ENCODE results near the gene DCUN1D2. TPM values are rescaled to one million over a fixed set of nuclear protein-coding genes. Genes with fewer than 3 reads are reported as not detected.
"Not testable (repeated sequence)": the region's sequence is repeated elsewhere in the genome, so short reads cannot be mapped to it uniquely, and the experiment has no call there.

Gene DCUN1D2
- total and polyA plus RNA-seq, 12 donors, result 40.9 to 307 (median 219) TPM

- peaks cover 0 to 35% (median 16%) of the 10 kb centered on the region in 9 donors for H3K4me1 ChIP-seq
- ATAC-seq, result no peak
- no peak overlapping the region for H3K4me3 ChIP-seq
- peaks cover 0 to 4% (median 0%) of the 10 kb centered on the region in 11 donors for H3K9me3 ChIP-seq
- DNase-seq, result no peak
- no peak overlapping the region for H3K27ac ChIP-seq
- peaks cover 0 to 83% (median 27%) of the 10 kb centered on the region in 9 donors for H3K36me3 ChIP-seq
- 91 to 93% methylated on average over 11 of the region's 11 CpGs for WGBS, 2 donors
- H3K27me3 ChIP-seq, result no peaks in the 10 kb centered on the region
- intact Hi-C loops (cut with DNase I), result no loop called here
- no peak for TF ChIP-seq CTCF (IDR thresholded peaks at IDR 0.05)
These were observed 15.2 kb downstream of the DCUN1D2 start for GRCh38 chr13:113475280-113475679.

GRCh38 chr13:113474179-113474578 is 16.3 kb downstream of the DCUN1D2 start:
- Histone ChIP-seq H3K4me1 (peaks cover 0 to 30% (median 16%) of the 10 kb centered on the region in 9 donors), H3K4me3 (no peak overlapping the region), H3K27me3 (no peaks in the 10 kb centered on the region), H3K27ac (peak overlapping the region in 6 of 10 donors; percentile 6 to 79 (median 36)), H3K36me3 (peaks cover 0 to 74% (median 25%) of the 10 kb centered on the region in 9 donors), H3K9me3 (peaks cover 0 to 4% (median 0%) of the 10 kb centered on the region in 11 donors)
- intact Hi-C loops (cut with DNase I), result no loop called here
- ATAC-seq (peak in 7 of 8 donors; percentile 29 to 82 (median 63)), DNase-seq (no peak)
- no peak for TF ChIP-seq CTCF (IDR thresholded peaks at IDR 0.05)
- WGBS, 2 donors, result 53 to 54% methylated on average over 10 of the region's 10 CpGs

DNA sequence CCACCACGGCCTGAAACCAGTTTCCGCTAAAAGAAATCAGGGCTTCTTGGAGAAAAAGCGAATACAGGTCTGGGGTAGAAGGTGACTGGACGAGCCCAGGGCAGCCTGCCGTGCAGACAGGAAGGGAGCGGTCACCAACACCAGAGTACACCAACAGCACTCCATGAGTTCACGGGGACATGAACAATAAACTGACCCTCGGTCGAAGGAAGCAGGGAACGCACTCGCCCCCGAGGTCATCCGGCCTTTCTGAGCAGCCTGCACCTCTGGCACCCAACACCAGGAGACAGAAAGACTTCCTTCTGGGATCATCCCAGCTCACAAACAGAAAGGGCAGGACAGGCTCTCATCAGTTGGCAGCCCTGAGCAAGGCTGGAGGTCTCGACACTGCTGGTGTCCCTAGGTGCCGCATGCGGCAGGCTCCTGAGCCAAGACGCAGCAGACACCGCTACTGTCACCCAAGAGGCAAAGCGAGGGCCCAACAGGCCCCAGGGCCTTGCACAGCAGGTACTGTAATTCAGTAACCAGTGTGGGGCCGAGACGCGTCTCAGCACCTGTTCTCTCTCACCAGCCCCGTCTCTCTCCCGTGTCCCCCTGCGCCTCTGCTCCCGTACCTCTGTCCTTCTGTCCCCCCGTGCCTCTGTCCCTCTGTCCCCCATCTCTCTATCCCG is 18.0 kb downstream of the DCUN1D2 start:
- Histone ChIP-seq H3K36me3 (peaks cover 0 to 68% (median 25%) of the 10 kb centered on the region in 9 donors), H3K4me3 (peak overlapping the region in 6 of 10 donors; percentile 8 to 42 (median 26)), H3K27me3 (no peaks in the 10 kb centered on the region), H3K9me3 (no peaks in the 10 kb centered on the region), H3K4me1 (peaks cover 0 to 30% (median 16%) of the 10 kb centered on the region in 9 donors), H3K27ac (peak overlapping the region; percentile 56 to 87 (median 78))
- peak in 1 of 9 donors; percentile 9 for TF ChIP-seq CTCF (IDR thresholded peaks at IDR 0.05)
- DNase-seq (peak in 1 of 2 donors; percentile 54), ATAC-seq (peak; percentile 57 to 91 (median 81))
- 69 to 76% methylated on average over 28 of the region's 28 CpGs for WGBS, 2 donors
- intact Hi-C loops (cut with DNase I), result loop anchor here in 1 of 10 donors (1.0 kb wide), 1 partner anchor 18 kb away; the partner anchor contains the start of gene DCUN1D2

GRCh38 chr13:113471844-113472243 is 18.7 kb downstream of the DCUN1D2 start:
- intact Hi-C loops (cut with DNase I), result loop anchor here in 1 of 10 donors (1.0 kb wide), 1 partner anchor 18 kb away; the partner anchor contains the start of gene DCUN1D2
- TF ChIP-seq CTCF (IDR thresholded peaks at IDR 0.05), result no peak
- DNase-seq (peak in 1 of 2 donors; percentile 53), ATAC-seq (peak in 7 of 8 donors; percentile 8 to 80 (median 68))
- Histone ChIP-seq H3K4me1 (peaks cover 0 to 30% (median 16%) of the 10 kb centered on the region in 9 donors), H3K27me3 (no peaks in the 10 kb centered on the region), H3K36me3 (peaks cover 0 to 68% (median 24%) of the 10 kb centered on the region in 9 donors), H3K27ac (peak overlapping the region; percentile 56 to 87 (median 76)), H3K4me3 (peak overlapping the region in 7 of 10 donors; percentile 4 to 42 (median 26)), H3K9me3 (no peaks in the 10 kb centered on the region)
- 70 to 75% methylated on average over 11 of the region's 11 CpGs for WGBS, 2 donors

- H3K27ac ChIP-seq; ATAC-seq; H3K9me3 ChIP-seq; DNase-seq; H3K27me3 ChIP-seq; intact Hi-C loops (cut with DNase I); H3K4me3 ChIP-seq: not testable (repeated sequence)
- Histone ChIP-seq H3K36me3 (peaks cover 0 to 68% (median 23%) of the 10 kb centered on the region in 9 donors), H3K4me1 (peaks cover 0 to 30% (median 16%) of the 10 kb centered on the region in 9 donors)
- WGBS, 2 donors, result 98 to 100% methylated on average over 4 of the region's 4 CpGs
These were observed 19.8 kb downstream of the DCUN1D2 start for GRCh38 chr13:113470635-113471163.

Measured in heart right ventricle (tissue), 16 donors.